ENCODE measurements around the gene YWHAB.
"Not testable (repeated sequence)": the region's sequence is repeated elsewhere in the genome, so short reads cannot be mapped to it uniquely, and the experiment has no call there.

The YWHAB gene

GRCh38 chr20:44885392-44886265 lies at the start of gene YWHAB:
Gene YWHAB (plus strand): TSS chr20:44885705. CDS start chr20:44901534, 15,829 bp downstream.
- DNase-seq (ENCODE audit: low read depth in 2 of 2, low spot score in 1 of 2), result peak; percentile 93 to 96

GRCh38 chr20:44836601-44837120 lies 48.8 kb upstream of the YWHAB start:
- no peak for DNase-seq (ENCODE audit: low read depth in 2 of 2, low spot score in 1 of 2)

GRCh38 chr20:44837946-44838345 lies 47.6 kb upstream of the YWHAB start:
- no peak for DNase-seq (ENCODE audit: low read depth in 2 of 2, low spot score in 1 of 2)

GRCh38 chr20:44838521-44838920 lies 47.0 kb upstream of the YWHAB start:
- DNase-seq (ENCODE audit: low read depth in 2 of 2, low spot score in 1 of 2), result no peak

- DNase-seq (ENCODE audit: low read depth in 2 of 2, low spot score in 1 of 2), result no peak
Measured at GRCh38 chr20:44839481-44839880, 46.0 kb upstream of the YWHAB start.

- DNase-seq (ENCODE audit: low read depth in 2 of 2, low spot score in 1 of 2), result no peak
Measured at GRCh38 chr20:44840826-44841225, 44.7 kb upstream of the YWHAB start.

GRCh38 chr20:44841955-44842354 lies 43.5 kb upstream of the YWHAB start:
- DNase-seq (ENCODE audit: low read depth in 2 of 2, low spot score in 1 of 2), result no peak

GRCh38 chr20:44843876-44844275 lies 41.6 kb upstream of the YWHAB start:
- no peak for DNase-seq (ENCODE audit: low read depth in 2 of 2, low spot score in 1 of 2)

GRCh38 chr20:44848254-44849015 lies 37.1 kb upstream of the YWHAB start:
- no peak for DNase-seq (ENCODE audit: low read depth in 2 of 2, low spot score in 1 of 2)

GRCh38 chr20:44849703-44850102 lies 35.8 kb upstream of the YWHAB start:
- DNase-seq (ENCODE audit: low read depth in 2 of 2, low spot score in 1 of 2), result no peak

GRCh38 chr20:44850272-44850671 lies 35.2 kb upstream of the YWHAB start:
- no peak for DNase-seq (ENCODE audit: low read depth in 2 of 2, low spot score in 1 of 2)

GRCh38 chr20:44850837-44851236 lies 34.7 kb upstream of the YWHAB start:
- DNase-seq (ENCODE audit: low read depth in 2 of 2, low spot score in 1 of 2), result no peak

- DNase-seq (ENCODE audit: low read depth in 2 of 2, low spot score in 1 of 2), result no peak
Measured at GRCh38 chr20:44851545-44851944, 34.0 kb upstream of the YWHAB start.

- no peak for DNase-seq (ENCODE audit: low read depth in 2 of 2, low spot score in 1 of 2)
Measured at GRCh38 chr20:44856442-44856841, 29.1 kb upstream of the YWHAB start.

GRCh38 chr20:44856856-44857448 lies 28.6 kb upstream of the YWHAB start:
- DNase-seq (ENCODE audit: low read depth in 2 of 2, low spot score in 1 of 2), result no peak

- DNase-seq (ENCODE audit: low read depth in 2 of 2, low spot score in 1 of 2), result no peak
Measured at GRCh38 chr20:44858606-44859360, 26.7 kb upstream of the YWHAB start.

GRCh38 chr20:44861531-44862006 lies 23.9 kb upstream of the YWHAB start:
- no peak for DNase-seq (ENCODE audit: low read depth in 2 of 2, low spot score in 1 of 2)

- no peak for DNase-seq (ENCODE audit: low read depth in 2 of 2, low spot score in 1 of 2)
Measured at GRCh38 chr20:44862286-44862685, 23.2 kb upstream of the YWHAB start.

GRCh38 chr20:44863365-44864084 lies 22.0 kb upstream of the YWHAB start:
- not testable (repeated sequence) for DNase-seq (ENCODE audit: low read depth in 2 of 2, low spot score in 1 of 2)

- not testable (repeated sequence) for DNase-seq (ENCODE audit: low read depth in 2 of 2, low spot score in 1 of 2)
Measured at GRCh38 chr20:44864493-44864892, 21.0 kb upstream of the YWHAB start.
